Measurements from ENCODE around the gene FADS1.

FADS1 gene

DNA sequence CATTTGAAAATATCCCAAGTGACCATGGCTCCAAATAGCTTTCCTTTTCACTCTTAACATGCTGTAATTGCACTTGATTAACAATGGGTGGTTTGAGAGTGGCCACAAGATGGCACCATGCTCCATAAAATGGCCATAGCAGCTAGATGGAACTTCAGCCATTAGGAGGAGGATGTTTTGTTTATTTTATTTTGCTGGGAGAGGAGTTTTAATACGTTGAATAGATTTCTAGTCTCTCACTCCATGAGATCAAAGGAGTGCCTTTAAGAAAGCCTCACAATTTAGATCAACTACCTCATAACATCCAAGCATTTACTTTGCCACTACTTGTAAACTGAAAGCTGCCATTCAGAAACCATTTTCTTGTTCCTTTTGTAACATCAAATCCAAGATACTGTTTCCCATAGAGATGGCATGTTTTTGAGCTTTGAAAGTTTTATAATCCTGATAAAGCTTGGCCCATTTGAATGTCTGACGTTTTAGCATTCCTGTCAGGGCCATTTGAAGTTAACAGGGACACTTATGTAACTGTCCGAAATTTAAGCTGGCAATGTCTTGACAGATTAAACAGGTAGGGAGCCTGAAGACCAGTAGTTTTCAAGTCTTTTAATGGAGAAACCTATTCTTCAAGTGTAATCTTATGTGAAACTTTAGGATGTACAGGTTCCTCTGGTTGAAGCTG lies 19.4 kb downstream of the FADS1 start:
- no peak for DNase-seq (ENCODE audit: low read depth in 4 of 4, low spot score in 1 of 4)

- no peak for DNase-seq (ENCODE audit: low read depth in 4 of 4, low spot score in 1 of 4)
Measured at GRCh38 chr11:61795876-61796526, 20.8 kb downstream of the FADS1 start.

DNA sequence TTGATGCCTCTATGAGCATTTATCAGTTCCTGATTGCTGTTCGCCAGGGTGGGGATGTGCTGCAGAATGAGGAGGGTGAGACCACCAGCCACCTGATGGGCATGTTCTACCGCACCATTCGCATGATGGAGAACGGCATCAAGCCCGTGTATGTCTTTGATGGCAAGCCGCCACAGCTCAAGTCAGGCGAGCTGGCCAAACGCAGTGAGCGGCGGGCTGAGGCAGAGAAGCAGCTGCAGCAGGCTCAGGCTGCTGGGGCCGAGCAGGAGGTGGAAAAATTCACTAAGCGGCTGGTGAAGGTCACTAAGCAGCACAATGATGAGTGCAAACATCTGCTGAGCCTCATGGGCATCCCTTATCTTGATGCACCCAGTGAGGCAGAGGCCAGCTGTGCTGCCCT lies 21.3 kb downstream of the FADS1 start:
- DNase-seq (ENCODE audit: low read depth in 4 of 4, low spot score in 1 of 4): no peak

DNA sequence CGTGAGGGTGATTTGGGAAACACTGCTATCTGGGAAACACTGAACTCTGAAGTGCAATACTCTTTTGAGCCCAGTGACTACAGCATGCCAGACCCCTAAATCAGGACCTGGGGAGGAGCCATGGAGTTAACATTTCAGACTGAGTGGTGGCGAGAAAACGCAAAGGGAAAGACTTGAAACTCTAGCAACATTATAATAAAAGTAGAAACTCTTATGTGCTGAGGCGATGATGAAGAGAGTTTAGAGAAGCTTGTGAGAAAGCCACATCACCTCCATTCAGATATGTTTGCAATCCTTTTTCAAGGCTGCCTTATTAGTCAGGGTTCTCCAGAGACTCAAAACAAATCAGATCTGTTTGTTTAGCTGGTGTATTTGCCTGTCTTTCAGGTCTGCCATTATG lies 22.2 kb downstream of the FADS1 start:
- no peak for DNase-seq (ENCODE audit: low read depth in 4 of 4, low spot score in 1 of 4)

DNA sequence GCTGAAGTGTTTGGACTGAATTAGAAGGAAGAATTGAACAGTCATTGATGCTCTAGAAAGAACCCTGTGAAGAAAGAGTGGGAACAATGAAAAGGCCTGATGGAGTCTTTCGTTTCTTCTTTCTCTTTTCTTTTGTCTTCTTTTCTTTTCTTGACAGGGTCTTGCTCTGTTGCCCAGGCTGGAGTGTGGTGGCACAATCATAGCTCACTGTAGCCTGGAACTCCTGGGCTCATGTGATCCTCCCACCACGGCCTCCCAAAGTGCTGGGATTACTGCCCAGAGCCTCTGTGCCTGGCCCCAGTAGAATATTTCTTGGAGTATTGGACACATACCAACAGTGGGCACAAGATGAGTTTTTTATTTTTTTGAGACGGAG lies 23.0 kb downstream of the FADS1 start:
- DNase-seq (ENCODE audit: low read depth in 4 of 4, low spot score in 1 of 4): no peak

- no peak for DNase-seq (ENCODE audit: low read depth in 4 of 4, low spot score in 1 of 4)
Measured at GRCh38 chr11:61793083-61793828, 23.5 kb downstream of the FADS1 start.

DNA sequence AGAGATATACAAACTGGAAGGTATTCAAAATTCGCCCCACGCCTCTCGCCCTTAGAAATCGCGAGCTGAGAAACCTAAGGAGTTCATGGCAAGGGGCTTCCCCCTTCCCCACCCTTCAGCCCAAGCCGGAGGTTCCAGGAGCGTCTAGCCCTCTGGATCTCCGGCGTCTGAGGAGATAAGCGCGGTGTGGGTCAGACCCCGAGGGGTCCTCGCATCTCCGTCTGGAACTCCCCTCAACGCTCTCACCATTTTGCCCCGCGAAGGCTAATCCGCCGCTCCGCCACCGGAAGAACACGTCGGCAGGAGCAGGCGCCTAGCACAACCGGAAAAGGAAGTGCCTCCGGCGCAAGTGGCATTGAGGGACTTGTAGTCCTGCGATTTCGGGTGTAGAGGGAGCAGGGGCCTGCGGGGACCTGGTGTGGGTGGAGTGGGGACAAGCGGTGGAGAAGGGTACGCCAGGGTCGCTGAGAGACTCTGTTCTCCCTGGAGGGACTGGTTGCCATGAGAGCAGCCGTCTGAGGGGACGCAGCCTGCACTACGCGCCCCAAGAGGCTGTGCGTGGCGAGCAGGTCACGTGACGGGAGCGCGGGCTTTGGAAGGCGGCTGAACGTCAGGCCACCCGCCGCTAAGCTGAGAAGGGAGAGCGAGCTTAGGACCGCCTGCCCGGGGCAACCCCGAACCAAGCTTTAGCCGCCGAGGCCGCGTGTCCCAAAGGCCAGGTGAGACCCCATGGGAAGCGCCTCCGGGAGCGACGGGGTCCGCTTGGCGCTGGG lies 24.3 kb downstream of the FADS1 start, which contains the start of the genes FEN1 and TMEM258:
FEN1 (plus strand) TSS at position 602 of the 773 bp plus-strand sequence. CDS start 2,451 bp downstream, outside the sequence.
TMEM258 (minus strand) TSS at position 290 of the 773 bp plus-strand sequence; CDS start at position 249, 41 bp downstream.
- peak; percentile 71 to 83 (median 78) for DNase-seq (ENCODE audit: low read depth in 4 of 4, low spot score in 1 of 4)

- peak in 1 of 4 experiments; percentile 27 for DNase-seq (ENCODE audit: low read depth in 4 of 4, low spot score in 1 of 4)
Measured at GRCh38 chr11:61791737-61792309, 25.0 kb downstream of the FADS1 start.

DNA sequence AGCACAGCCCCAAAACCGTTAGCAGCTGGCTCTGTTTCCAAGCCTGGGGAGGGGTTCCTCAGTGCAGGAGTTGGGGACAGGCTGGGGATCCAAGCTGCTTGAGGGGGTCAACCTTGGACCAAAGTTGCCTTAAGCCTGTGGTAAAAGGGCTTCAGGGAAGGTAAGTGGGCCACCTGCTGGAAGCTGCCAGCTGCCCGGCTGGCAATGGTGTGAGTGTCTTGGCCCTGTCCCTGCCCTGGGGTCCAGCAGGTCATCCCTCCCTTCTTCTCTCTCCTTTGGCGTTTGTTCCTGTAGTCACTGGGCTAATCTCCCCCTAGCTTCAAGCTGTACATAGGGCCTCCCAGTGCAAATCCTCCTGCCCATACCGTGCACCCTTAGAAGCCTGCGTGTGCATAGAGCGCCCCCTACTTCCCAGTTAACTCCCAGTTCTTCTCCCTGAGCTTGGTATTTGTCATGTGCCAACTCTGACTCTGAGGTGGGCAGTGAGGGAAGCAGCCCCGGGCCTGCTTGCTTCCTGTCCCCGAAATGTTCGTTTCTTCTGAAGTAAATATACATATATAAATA lies 28.8 kb downstream of the FADS1 start:
- DNase-seq (ENCODE audit: low read depth in 4 of 4, low spot score in 1 of 4): no peak

- no peak for DNase-seq (ENCODE audit: low read depth in 4 of 4, low spot score in 1 of 4)
Measured at GRCh38 chr11:61785837-61786402, 30.9 kb downstream of the FADS1 start.

GRCh38 chr11:61784506-61784805 lies 32.3 kb downstream of the FADS1 start:
- DNase-seq (ENCODE audit: low read depth in 4 of 4, low spot score in 1 of 4): no peak

- no peak for DNase-seq (ENCODE audit: low read depth in 4 of 4, low spot score in 1 of 4)
Measured at GRCh38 chr11:61783717-61784505, 32.9 kb downstream of the FADS1 start.

- no peak for DNase-seq (ENCODE audit: low read depth in 4 of 4, low spot score in 1 of 4)
Measured at GRCh38 chr11:61782841-61783240, 34.0 kb downstream of the FADS1 start.

DNA sequence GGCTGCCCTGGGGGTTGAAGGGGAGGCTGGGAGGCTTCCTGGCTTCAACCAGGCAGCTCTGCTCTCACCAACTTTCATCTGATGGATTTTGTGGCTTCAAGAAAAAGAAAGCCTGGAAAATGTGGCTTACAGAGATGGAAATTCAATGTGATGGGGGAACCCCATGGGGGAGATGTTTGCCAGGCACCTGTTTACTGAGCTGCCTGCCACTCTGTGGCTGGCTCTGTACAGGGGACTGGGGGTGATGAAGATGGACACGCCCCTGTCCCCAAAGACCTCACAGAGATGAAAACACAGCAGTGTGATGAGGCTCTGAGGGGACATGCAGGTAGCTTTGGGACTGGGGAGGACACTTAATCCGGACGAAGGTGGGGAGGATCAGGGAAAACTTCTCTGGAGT lies 34.5 kb downstream of the FADS1 start:
- no peak for DNase-seq (ENCODE audit: low read depth in 4 of 4, low spot score in 1 of 4)

DNA sequence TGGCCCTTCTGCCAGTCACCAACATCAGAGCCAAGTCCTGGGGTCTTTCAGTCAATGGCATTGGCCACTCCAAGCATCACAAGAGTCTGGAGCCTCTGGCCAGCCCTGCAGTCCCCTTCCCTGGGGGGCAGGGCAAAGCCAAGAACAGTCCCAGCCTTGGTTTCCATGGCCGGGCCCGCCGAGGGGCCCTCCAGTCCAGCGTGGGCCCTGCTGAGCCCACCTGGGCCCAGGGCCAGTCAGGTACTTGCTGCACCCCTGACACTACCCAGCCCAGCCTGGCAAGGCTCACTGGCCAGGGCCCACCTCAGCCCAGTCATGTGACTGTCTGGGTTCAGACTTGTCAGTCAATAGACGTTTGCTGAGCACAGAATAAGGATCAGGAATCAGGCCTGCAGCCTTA lies 35.2 kb downstream of the FADS1 start:
- DNase-seq (ENCODE audit: low read depth in 4 of 4, low spot score in 1 of 4): no peak

DNA sequence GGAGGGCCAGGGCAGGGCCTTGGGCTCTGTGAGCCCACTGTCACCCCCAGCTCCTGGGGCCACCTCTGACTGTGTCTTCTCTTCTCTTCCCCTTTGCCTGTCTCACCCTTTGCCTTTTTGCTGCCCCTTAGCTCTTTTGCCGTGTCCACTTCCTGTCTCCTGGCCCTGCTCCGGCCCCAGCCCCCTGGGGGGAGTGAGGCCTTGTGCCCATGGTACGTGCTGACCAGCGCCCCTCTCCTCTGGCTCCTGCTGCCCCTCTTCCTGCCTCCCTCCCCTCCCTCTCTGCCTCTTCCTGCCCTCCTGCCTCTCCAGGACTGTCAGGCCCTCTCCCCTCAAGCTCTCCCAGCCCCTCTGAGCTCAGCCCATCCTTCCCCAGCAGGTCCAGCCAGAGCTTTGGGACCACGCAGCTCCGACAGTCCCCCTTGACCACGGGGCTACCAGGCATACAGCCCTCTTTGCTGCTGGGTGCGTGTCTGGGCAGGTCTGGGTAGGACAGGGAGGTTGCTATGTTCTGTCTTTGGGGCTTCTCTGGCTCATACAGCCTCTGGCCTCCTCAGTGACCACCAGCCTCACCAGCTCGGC lies 36.1 kb downstream of the FADS1 start:
- no peak for DNase-seq (ENCODE audit: low read depth in 4 of 4, low spot score in 1 of 4)

- no peak for DNase-seq (ENCODE audit: low read depth in 4 of 4, low spot score in 1 of 4)
Measured at GRCh38 chr11:61779666-61780525, 36.9 kb downstream of the FADS1 start.

GRCh38 chr11:61778920-61779650 lies 37.7 kb downstream of the FADS1 start:
- DNase-seq (ENCODE audit: low read depth in 4 of 4, low spot score in 1 of 4): no peak
